Liver (tissue), 9 donors: ENCODE measurements around the gene DCDC2C. TPM values are rescaled to one million over a fixed set of nuclear protein-coding genes. Genes with fewer than 3 reads are reported as not detected.

Experiments used
- DNase-seq: peaks from one replicate; pipeline ENCODE4 v3.0.0-alpha.2; 2017; ENCODE audit warnings: low spot score
- H3K27ac ChIP-seq, 2 donors: one replicate each; pipeline ENCODE4 v1.7.0; 2013; ENCODE audit warnings: inconsistent platforms in 2 of 2, low read length in 2 of 2, control low read depth in 1 of 2, low read depth in 1 of 2, mild to moderate bottlenecking in 1 of 2
- H3K27me3 ChIP-seq, 4 donors: one replicate each; pipeline versions ENCODE4 v1.6.1 to v1.7.0; 2013; ENCODE audit warnings: low read length in 3 of 4, inconsistent platforms in 1 of 4, mild to moderate bottlenecking in 1 of 4, moderate library complexity in 1 of 4; ENCODE audit not compliant: control insufficient read depth in 4 of 4, insufficient read depth in 4 of 4
- H3K36me3 ChIP-seq, 4 donors: one replicate each; pipeline versions ENCODE4 v1.6.1 to v1.7.0; 2013; ENCODE audit warnings: low read length in 3 of 4, mild to moderate bottlenecking in 3 of 4, low read depth in 1 of 4, moderate library complexity in 1 of 4; ENCODE audit not compliant: control insufficient read depth in 4 of 4, insufficient read depth in 3 of 4
- H3K4me1 ChIP-seq, 4 donors: one replicate each; pipeline versions ENCODE4 v1.6.1 to v1.7.0; 2013; ENCODE audit warnings: low read length in 3 of 4, mild to moderate bottlenecking in 3 of 4, moderate library complexity in 1 of 4; ENCODE audit not compliant: control insufficient read depth in 4 of 4, insufficient read depth in 4 of 4
- H3K4me3 ChIP-seq, 3 donors: one replicate each; pipeline versions ENCODE4 v1.6.1 to v1.7.0; 2013; ENCODE audit warnings: low read length in 3 of 3, control low read depth in 1 of 3, low read depth in 1 of 3, mild to moderate bottlenecking in 1 of 3
- H3K9ac ChIP-seq, 2 donors: one replicate each; pipeline ENCODE4 v1.7.0; 2013; ENCODE audit warnings: low read length in 2 of 2, mild to moderate bottlenecking in 2 of 2, moderate library complexity in 2 of 2, control low read depth in 1 of 2, low read depth in 1 of 2
- H3K9me3 ChIP-seq, 4 donors: one replicate each; pipeline versions ENCODE4 v1.6.1 to v1.7.0; 2013; ENCODE audit warnings: low read length in 3 of 4; ENCODE audit not compliant: control insufficient read depth in 4 of 4
- CTCF ChIP-seq: fragments of 150-350 bp; IDR thresholded peaks from 2 replicates; pipeline ENCODE4 v1.5.1; 2017; ENCODE audit warnings: improper control_type of control experiment, low read depth, low read length; ENCODE audit not compliant: missing input control
- FOXA2 ChIP-seq: IDR thresholded peaks from 2 replicates; pipeline ENCODE4 v1.6.1; 2016; ENCODE audit warnings: antibody characterized with exemption
- GABPA ChIP-seq, 2 donors: IDR thresholded peaks in 1 of 2; conservative IDR thresholded peaks in 1 of 2; 2 replicates each; pipeline ENCODE4 v1.6.1; 2016; ENCODE audit warnings: antibody characterized with exemption in 2 of 2, mild to moderate bottlenecking in 1 of 2, moderate library complexity in 1 of 2
- HNF4G ChIP-seq: IDR thresholded peaks from 2 replicates; pipeline ENCODE4 v1.6.1; 2016; ENCODE audit warnings: antibody characterized with exemption
- JUND ChIP-seq, 2 donors: IDR thresholded peaks; 2 replicates each; pipeline ENCODE4 v1.6.1; 2016; ENCODE audit warnings: antibody characterized with exemption in 2 of 2
- RAD21 ChIP-seq, 2 donors: IDR thresholded peaks; 2 replicates each; pipeline ENCODE4 v1.6.1; 2016; ENCODE audit warnings: antibody characterized with exemption in 2 of 2, mild to moderate bottlenecking in 2 of 2
- SP1 ChIP-seq: IDR thresholded peaks from 2 replicates; pipeline ENCODE4 v1.6.1; 2018; ENCODE audit warnings: antibody characterized with exemption, mild to moderate bottlenecking
- TAF1 ChIP-seq: conservative IDR thresholded peaks from 2 replicates; pipeline ENCODE4 v1.6.1; 2016; ENCODE audit warnings: antibody characterized with exemption, mild to moderate bottlenecking
- ZBTB33 ChIP-seq: IDR thresholded peaks from 2 replicates; pipeline ENCODE4 v1.6.1; 2016; ENCODE audit warnings: antibody characterized with exemption
- WGBS: extraction: QIAGEN DNeasy Blood & Tissue Kit; methylation state at CpG from one replicate; pipeline ENCODE4 v1.1.7; 2013; 5-methylcytosine and 5-hydroxymethylcytosine counted together
- polyA plus RNA-seq, 2 donors: library from polyadenylated mRNA; stranded (reverse) in 1 of 2; unstranded in 1 of 2; fragments of 200-250 nt in 1 of 2; fragments of >200 nt in 1 of 2; fragmentation: Nextera tagmentation in 1 of 2; extraction: Ambion mirVana in 1 of 2; gene quantifications; one replicate each; pipeline versions ENCODE4 v1.2.1 to v1.2.3, GENCODE V29; 2013 to 2015
- total RNA-seq, 2 donors: library from RNA; depleted of rRNA; stranded (reverse); fragments of >200 nt; gene quantifications; one replicate each; pipeline ENCODE4 v1.2.3, GENCODE V29; 2014
- TF ChIP-seq, protein P1 (sequence below): IDR thresholded peaks from 2 replicates; pipeline ENCODE4 v1.6.1; 2016; ENCODE audit warnings: antibody characterized with exemption
- TF ChIP-seq, protein P2 (sequence below): IDR thresholded peaks from 2 replicates; pipeline ENCODE4 v1.6.1; 2016; ENCODE audit warnings: antibody characterized with exemption, mild to moderate bottlenecking
- donor health status: healthy.
- donor health status: healthy.
- donor health status: healthy.
- donor health status: healthy.
- donor health status: healthy.

The DCDC2C gene
- total and polyA plus RNA-seq, 4 donors = not detected

GRCh38 chr2:3801506-3801905, 98.1 kb downstream of the DCDC2C start:
- H3K36me3 ChIP-seq = no peaks in the 10 kb centered on the region
- H3K9me3 ChIP-seq = no peaks in the 10 kb centered on the region
- H3K4me1 ChIP-seq = no peaks in the 10 kb centered on the region
- no peak overlapping the region for H3K27ac ChIP-seq
- DNase-seq = no peak
- 58% methylated on average over 4 of the region's 4 CpGs for WGBS
- no peak overlapping the region for H3K4me3 ChIP-seq
- no peak overlapping the region for H3K9ac ChIP-seq
- H3K27me3 ChIP-seq = peaks cover 0 to 4% (median 0%) of the 10 kb centered on the region in 4 donors
- TF ChIP-seq GABPA (IDR thresholded peaks at IDR 0.05 in 1 of 2, conservative IDR thresholded peaks at IDR 0.05 in 1 of 2) = no peak
- TF ChIP-seq HNF4G = no peak
- TF ChIP-seq, protein P1, sequence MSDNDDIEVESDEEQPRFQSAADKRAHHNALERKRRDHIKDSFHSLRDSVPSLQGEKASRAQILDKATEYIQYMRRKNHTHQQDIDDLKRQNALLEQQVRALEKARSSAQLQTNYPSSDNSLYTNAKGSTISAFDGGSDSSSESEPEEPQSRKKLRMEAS = no peak
- no peak for TF ChIP-seq FOXA2
- TF ChIP-seq CTCF = no peak
- TF ChIP-seq SP1 = no peak
- no peak for TF ChIP-seq ZBTB33
- TF ChIP-seq, protein P2, sequence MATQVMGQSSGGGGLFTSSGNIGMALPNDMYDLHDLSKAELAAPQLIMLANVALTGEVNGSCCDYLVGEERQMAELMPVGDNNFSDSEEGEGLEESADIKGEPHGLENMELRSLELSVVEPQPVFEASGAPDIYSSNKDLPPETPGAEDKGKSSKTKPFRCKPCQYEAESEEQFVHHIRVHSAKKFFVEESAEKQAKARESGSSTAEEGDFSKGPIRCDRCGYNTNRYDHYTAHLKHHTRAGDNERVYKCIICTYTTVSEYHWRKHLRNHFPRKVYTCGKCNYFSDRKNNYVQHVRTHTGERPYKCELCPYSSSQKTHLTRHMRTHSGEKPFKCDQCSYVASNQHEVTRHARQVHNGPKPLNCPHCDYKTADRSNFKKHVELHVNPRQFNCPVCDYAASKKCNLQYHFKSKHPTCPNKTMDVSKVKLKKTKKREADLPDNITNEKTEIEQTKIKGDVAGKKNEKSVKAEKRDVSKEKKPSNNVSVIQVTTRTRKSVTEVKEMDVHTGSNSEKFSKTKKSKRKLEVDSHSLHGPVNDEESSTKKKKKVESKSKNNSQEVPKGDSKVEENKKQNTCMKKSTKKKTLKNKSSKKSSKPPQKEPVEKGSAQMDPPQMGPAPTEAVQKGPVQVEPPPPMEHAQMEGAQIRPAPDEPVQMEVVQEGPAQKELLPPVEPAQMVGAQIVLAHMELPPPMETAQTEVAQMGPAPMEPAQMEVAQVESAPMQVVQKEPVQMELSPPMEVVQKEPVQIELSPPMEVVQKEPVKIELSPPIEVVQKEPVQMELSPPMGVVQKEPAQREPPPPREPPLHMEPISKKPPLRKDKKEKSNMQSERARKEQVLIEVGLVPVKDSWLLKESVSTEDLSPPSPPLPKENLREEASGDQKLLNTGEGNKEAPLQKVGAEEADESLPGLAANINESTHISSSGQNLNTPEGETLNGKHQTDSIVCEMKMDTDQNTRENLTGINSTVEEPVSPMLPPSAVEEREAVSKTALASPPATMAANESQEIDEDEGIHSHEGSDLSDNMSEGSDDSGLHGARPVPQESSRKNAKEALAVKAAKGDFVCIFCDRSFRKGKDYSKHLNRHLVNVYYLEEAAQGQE = no peak
- no peak for TF ChIP-seq TAF1
- no peak for TF ChIP-seq JUND (IDR thresholded peaks at IDR 0.05)

GRCh38 chr2:3805201-3805939, 102.0 kb downstream of the DCDC2C start:
- DNase-seq = no peak
- 49% methylated on average over 15 of the region's 15 CpGs for WGBS
- H3K4me1 ChIP-seq = no peaks in the 10 kb centered on the region
- H3K27me3 ChIP-seq = peaks cover 0 to 4% (median 0%) of the 10 kb centered on the region in 4 donors
- no peak overlapping the region for H3K9ac ChIP-seq
- H3K4me3 ChIP-seq = no peak overlapping the region
- H3K36me3 ChIP-seq = no peaks in the 10 kb centered on the region
- H3K27ac ChIP-seq = no peak overlapping the region
- no peaks in the 10 kb centered on the region for H3K9me3 ChIP-seq
- TF ChIP-seq SP1 = no peak
- peak; percentile 48 for TF ChIP-seq CTCF
- peak; percentile 53 to 66 for TF ChIP-seq RAD21 (IDR thresholded peaks at IDR 0.05)
